ENCODE data around the gene QPCTL.

QPCTL gene

GRCh38 chr19:45692187-45693105 lies at the start of gene QPCTL:
Gene QPCTL (plus strand): TSS chr19:45692666. CDS start chr19:45692704, 38 bp downstream.
- peak; percentile 99 for DNase-seq

- DNase-seq = peak; percentile 85
These were observed 49.2 kb upstream of the QPCTL start for GRCh38 chr19:45643024-45643926.

DNA sequence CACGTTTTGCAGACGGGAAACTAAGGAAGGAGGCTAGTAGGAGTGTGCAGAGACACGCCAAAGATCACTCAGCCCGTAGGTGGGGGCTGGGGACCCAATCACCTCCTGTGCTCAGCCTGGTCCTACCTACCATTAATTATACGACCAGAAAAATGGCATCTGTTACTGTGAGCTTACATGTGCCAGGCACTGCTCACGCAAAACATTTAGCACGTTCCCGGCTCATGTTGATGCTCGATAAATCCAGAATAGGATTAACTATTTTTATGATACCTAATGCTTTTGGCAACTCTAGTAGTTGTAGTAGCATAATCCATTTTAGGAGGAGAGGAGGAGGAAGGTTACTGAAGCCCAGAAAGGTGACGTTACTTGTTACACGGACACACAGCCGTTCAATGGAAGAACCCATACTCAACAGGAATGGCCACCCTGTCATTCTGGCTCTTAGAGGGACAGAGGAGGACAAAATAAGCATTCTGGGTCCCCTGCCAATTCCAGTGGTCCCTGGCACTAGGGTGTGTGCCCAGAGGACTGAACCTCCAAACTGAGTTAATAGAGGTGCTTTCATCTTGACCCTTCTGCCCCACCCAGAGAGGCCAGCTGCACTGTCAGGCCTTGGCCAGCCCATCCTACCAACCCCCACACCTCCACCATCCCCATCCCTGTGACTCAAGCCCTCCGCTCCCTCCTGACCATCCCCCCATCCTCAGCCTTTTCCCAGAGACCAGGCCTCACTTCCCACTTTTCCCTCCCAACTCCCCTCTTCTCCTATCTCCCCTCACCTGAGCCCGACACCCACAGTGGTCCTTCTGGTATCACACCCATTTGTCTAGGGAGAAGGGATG lies 48.3 kb upstream of the QPCTL start:
- DNase-seq = no peak

DNA sequence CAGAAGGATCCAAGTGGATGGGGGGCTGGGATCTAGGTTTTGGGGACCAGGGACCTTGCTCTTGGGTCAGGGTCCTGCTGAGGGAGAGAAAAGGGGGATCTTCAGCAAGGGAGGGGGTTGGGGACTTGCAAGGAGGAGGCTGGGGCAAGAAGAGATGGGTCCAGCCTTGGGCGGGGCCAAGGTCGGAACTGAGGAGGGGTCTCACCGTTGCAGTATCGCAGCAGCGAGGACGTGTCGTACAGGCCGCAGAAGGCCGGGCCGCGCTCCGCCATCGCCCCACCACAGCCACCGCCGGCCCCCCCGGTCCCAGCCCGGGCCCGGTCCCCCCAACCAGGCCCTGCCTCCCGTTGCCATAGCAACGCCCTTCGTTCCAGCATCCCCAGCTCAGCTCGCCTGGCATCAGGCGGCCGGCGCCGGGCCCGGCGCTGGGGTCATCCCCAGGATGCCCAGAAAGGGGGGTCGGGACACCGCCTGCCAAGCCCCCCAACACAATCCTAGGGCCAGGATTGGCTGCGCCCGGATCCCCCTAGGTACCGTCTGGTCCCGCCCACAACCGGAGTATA lies 47.3 kb upstream of the QPCTL start:
- DNase-seq = no peak

GRCh38 chr19:45645631-45646344 lies 46.7 kb upstream of the QPCTL start:
- peak; percentile 86 for DNase-seq

DNA sequence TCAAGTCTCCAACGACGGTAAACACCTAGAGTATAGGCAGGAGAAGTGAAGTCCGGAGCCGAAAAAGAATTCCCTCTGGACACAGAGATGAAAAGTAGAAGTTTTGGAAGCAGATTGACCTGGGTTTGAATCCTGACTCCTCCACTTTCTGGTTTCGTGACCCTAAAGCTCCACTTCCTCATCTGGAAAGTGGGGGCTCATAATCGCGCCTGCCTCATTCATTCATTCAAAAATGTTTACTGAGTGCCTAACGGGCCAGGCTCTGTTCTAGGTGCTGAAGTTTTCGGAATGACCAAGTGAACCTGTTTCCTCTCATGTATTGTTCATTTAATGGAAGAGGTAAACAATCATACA lies 46.1 kb upstream of the QPCTL start:
- no peak for DNase-seq

GRCh38 chr19:45650722-45651121 lies 41.7 kb upstream of the QPCTL start:
- no peak for DNase-seq

GRCh38 chr19:45653634-45654033 lies 38.8 kb upstream of the QPCTL start:
- no peak for DNase-seq

GRCh38 chr19:45655073-45655472 lies 37.4 kb upstream of the QPCTL start:
- DNase-seq = no peak

DNA sequence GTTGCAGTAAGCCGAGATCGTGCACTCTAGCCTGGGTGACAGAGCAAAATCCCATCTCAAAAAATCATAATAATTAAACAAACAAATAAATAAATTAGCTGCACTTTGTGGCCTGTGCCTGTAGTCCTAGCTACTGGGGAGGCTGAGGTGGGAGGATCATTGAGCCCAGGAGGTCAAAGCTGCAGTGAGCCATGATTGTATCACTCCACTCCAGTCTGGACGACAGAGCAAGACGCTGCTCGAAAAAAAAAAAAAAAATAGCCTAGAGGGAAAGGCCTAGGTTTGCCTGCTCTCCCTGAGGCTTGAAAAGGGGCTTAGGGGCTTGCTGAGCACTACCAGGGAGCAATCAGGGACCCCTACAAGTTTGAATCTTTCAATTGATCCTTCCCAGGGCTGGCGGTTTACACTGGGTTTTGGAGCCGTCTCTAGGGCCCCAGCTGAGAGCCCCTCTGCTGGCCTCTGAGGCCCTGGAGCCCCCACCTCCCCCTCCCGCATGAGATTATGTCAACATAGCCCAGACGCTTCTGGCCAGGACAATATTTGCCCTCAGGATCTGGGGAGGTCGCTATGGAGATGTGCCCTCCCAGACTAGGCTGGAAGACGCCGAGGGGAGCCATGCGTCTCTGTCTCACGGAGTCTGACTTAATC lies 34.8 kb upstream of the QPCTL start:
- no peak for DNase-seq

DNA sequence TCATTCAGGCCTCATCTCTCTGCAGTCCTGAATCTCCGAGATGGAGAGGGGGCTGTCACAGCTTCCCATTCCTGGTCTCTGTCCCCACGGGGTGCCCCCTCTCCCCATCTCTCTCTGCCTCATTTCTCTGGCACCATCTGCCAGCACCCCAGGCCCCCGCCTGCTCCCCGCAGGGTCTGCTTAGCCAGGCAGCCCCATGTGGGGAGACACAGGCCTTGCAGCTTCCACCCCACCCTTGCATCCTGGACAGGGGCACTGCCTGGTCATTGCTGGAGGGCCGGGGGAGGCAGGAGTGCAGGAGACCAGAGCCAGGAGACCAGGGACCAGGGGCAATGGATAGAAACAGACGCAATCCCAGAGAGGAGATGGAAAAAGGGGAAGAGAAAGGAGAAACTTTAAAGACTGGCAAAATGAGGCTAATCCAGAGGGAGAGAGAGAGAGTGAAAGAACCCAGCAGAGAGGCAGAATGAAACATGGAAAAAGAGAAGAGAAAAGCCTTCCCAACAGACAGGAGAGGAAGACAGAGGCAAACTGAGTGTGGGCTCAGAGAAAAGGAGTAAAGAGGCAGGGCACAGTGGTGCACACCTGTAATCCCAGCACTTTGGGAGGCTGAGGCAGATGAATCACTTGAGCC lies 33.3 kb upstream of the QPCTL start:
- DNase-seq = no peak

GRCh38 chr19:45660636-45661035 lies 31.8 kb upstream of the QPCTL start:
- no peak for DNase-seq

GRCh38 chr19:45663800-45664199 lies 28.7 kb upstream of the QPCTL start:
- DNase-seq = no peak

- no peak for DNase-seq
These were observed 27.9 kb upstream of the QPCTL start for GRCh38 chr19:45664575-45664974.

DNA sequence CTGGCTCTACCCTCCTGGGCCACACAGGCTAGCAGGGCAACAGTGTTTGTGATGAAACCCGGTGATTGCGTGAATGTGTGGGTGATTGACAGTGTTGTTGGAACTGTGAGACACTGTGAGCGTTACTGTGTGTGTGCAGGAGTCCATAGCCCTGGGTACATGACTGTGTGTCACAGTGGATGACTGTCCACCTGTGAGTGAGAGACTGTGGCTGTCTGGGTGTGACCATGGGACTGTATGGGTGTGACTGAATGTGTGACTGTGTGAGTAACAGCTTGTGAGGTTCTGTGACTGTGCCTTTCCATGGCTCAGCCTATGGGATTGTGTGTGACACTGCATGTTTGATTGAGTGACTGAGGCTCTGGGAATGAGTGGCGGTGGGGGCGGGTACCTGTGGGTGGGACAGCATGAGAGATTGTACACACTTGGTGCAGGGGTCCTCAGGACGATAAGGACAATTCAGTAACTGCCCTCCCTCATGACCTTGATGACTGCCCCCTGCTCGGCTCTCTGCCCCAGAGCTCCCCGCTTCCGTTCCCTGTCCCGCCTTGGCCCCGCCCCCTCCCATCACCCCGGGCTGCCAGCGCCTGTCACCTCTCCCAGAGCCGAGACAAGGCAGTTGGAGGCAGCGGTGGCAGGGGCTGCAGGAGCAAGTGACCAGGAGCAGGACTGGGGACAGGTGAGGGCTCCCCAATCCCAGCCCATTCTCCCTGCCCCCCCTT lies 24.7 kb upstream of the QPCTL start, which contains the start of gene GIPR:
Gene GIPR, plus strand, starts transcription at position 602 of the 722 bp plus-strand sequence. CDS start 1,300 bp downstream, outside the sequence.
- peak; percentile 83 for DNase-seq

- peak; percentile 20 for DNase-seq
These were observed 24.1 kb upstream of the QPCTL start for GRCh38 chr19:45668342-45668871.

DNA sequence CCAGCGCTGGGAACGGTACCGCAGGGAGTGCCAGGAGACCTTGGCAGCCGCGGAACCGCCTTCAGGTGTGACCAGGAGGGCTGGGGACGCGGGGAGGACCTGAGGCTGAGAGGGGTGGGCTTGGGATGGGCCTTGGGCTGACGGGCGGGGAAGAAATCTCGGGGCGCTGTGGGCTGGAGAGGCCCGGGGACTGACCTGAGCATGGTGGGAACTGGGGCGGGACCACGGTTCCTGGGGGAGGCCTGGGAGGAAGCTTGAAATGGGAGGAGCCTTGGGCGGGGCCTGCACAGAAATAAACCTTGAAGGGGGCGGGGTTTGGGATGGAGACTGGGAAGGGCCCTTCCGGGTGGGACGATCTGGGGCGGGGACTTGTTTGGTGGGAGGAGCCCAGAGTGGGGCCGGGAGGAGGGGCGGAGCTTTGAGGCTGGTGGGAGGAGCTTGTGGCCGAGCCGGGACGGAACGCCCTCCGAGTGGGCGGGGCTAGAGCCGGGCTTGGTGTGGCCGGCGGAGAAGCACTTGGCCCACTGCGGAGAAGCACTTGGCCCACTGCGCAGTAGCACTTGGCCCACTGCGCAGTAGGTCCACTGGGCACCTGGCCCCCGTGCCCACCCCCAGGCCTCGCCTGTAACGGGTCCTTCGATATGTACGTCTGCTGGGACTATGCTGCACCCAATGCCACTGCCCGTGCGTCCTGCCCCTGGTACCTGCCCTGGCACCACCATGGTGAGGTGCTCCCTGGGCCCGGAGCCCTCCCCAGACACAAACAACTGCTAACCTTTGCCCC lies 21.6 kb upstream of the QPCTL start:
- peak; percentile 11 for DNase-seq

GRCh38 chr19:45674946-45675345 lies 17.5 kb upstream of the QPCTL start:
- no peak for DNase-seq

- DNase-seq = peak; percentile 32
These were observed 15.6 kb upstream of the QPCTL start for GRCh38 chr19:45676851-45677263.

Measured in CD4-positive, alpha-beta T cell treated with Interleukin-4 for 4 hours (primary cell).